HEK293 (cell line): Measurements from ENCODE around the gene SKA2.

Experiments
- CTCF ChIP-seq: fragments of 450-650 bp; formaldehyde crosslinking; IDR thresholded peaks from 2 replicates; pipeline ENCODE4 v1.5.1; 2016; ENCODE audit warnings: missing biosample characterization, missing genetic modification characterization
- ZIC2 ChIP-seq: fragments of 450-650 bp; formaldehyde crosslinking; IDR thresholded peaks from 2 replicates; pipeline ENCODE4 v1.5.1; 2016; ENCODE audit warnings: missing biosample characterization, missing genetic modification characterization
- ZNF132 ChIP-seq: fragments of 450-650 bp; formaldehyde crosslinking; IDR thresholded peaks from 2 replicates; pipeline ENCODE4 v1.5.1; 2017; ENCODE audit warnings: missing biosample characterization, missing genetic modification characterization, borderline replicate concordance
- ZNF138 ChIP-seq: fragments of 450-650 bp; formaldehyde crosslinking; IDR thresholded peaks from 2 replicates; pipeline ENCODE4 v1.5.1; 2016; ENCODE audit warnings: missing biosample characterization, missing genetic modification characterization, borderline replicate concordance
- ZNF274 ChIP-seq, 2 experiments: fragments of 200-500 bp in 1 of 2; fragments of 450-650 bp in 1 of 2; sonication (Bioruptor generic) in 1 of 2; formaldehyde crosslinking in 1 of 2; IDR thresholded peaks; 2 replicates each; pipeline versions ENCODE4 v1.5.1 to v1.6.1; 2014 to 2016; ENCODE audit warnings: borderline replicate concordance in 1 of 2, inconsistent platforms in 1 of 2, low read length in 1 of 2, missing biosample characterization in 1 of 2, missing genetic modification characterization in 1 of 2
- ZNF302 ChIP-seq: fragments of 450-650 bp; formaldehyde crosslinking; IDR thresholded peaks from 2 replicates; pipeline ENCODE4 v1.5.1; 2016; ENCODE audit warnings: missing biosample characterization, missing genetic modification characterization, low read depth
- ZNF529 ChIP-seq: fragments of 450-650 bp; formaldehyde crosslinking; IDR thresholded peaks from 2 replicates; pipeline ENCODE4 v1.5.1; 2017; ENCODE audit warnings: missing genetic modification characterization, missing biosample characterization; ENCODE audit not compliant: insufficient replicate concordance
- ZNF626 ChIP-seq: fragments of 450-650 bp; sonication (Bioruptor Pico); formaldehyde crosslinking; IDR thresholded peaks from 2 replicates; pipeline ENCODE4 v1.5.1; 2018; ENCODE audit warnings: missing biosample characterization, missing genetic modification characterization, inconsistent platforms
- ZNF707 ChIP-seq: fragments of 450-650 bp; formaldehyde crosslinking; IDR thresholded peaks from 2 replicates; pipeline ENCODE4 v1.5.1; 2016; ENCODE audit warnings: missing biosample characterization, missing genetic modification characterization

DNA sequence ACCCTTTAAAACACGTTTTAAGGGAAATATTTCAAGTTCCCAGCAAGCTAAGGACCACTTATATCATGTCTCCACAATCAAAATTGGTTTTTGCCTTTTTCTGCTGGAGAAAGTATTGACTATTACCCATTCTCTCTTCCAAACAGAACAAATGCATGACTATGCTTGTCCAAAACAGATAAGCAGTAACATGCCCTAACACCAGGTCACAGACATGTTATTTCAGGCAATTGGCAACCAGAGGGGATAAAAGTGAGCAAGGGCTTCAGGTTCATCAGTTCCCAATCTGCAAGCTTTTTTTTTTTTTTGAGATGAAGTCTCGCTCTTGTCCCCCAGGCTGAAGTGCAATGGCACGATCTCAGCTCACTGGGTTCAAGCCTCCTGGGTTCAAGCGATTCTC lies 15.0 kb downstream of the SKA2 start:
- TF ChIP-seq ZNF626 (tag by site-specific recombination) (no peak), CTCF (tag by site-specific recombination) (no peak), ZNF138 (tag by site-specific recombination) (no peak), ZNF302 (no peak), ZNF707 (tag by site-specific recombination) (no peak), ZNF274 (IDR thresholded peaks at IDR 0.05; ENCODE audit: low read length) (no peak), ZNF274 (tag by site-specific recombination; IDR thresholded peaks at IDR 0.05; ENCODE audit: borderline replicate concordance) (no peak), ZIC2 (no peak), ZNF529 (no peak), ZNF132 (tag by site-specific recombination) (no peak)
